GM21390 (cell line): ENCODE data around the gene PEX5L.

ENCODE experiments used
- ATAC-seq: cut with Tn5 transposase; IDR thresholded peaks from one replicate; pipeline ENCODE4 v1.9.1; 2021; ENCODE audit not compliant: unreplicated experiment

PEX5L gene

GRCh38 chr3:179902061-179902460 lies 134.7 kb downstream of the PEX5L start:
- ATAC-seq = no peak

- ATAC-seq = peak; percentile 92
Measured at GRCh38 chr3:179898024-179898423, 138.7 kb downstream of the PEX5L start.

GRCh38 chr3:179897231-179897630 lies 139.5 kb downstream of the PEX5L start:
- no peak for ATAC-seq

GRCh38 chr3:179896507-179896906 lies 140.2 kb downstream of the PEX5L start:
- ATAC-seq = no peak

GRCh38 chr3:179895330-179895729 lies 141.4 kb downstream of the PEX5L start:
- no peak for ATAC-seq

- ATAC-seq = no peak
Measured at GRCh38 chr3:179887295-179887943, 149.3 kb downstream of the PEX5L start.

- ATAC-seq = no peak
Measured at GRCh38 chr3:179885950-179886349, 150.8 kb downstream of the PEX5L start.

- no peak for ATAC-seq
Measured at GRCh38 chr3:179884136-179884535, 152.6 kb downstream of the PEX5L start.

GRCh38 chr3:179882292-179882691 lies 154.4 kb downstream of the PEX5L start:
- ATAC-seq = peak; percentile 67

GRCh38 chr3:179881791-179882190 lies 154.9 kb downstream of the PEX5L start:
- no peak for ATAC-seq

GRCh38 chr3:179880868-179881267 lies 155.9 kb downstream of the PEX5L start:
- no peak for ATAC-seq

GRCh38 chr3:179876440-179876839 lies 160.3 kb downstream of the PEX5L start:
- ATAC-seq = no peak

- ATAC-seq = no peak
Measured at GRCh38 chr3:179872842-179873241, 163.9 kb downstream of the PEX5L start.

GRCh38 chr3:179871782-179872181 lies 165.0 kb downstream of the PEX5L start:
- ATAC-seq = no peak

GRCh38 chr3:179868715-179869114 lies 168.0 kb downstream of the PEX5L start:
- no peak for ATAC-seq

- ATAC-seq = no peak
Measured at GRCh38 chr3:179867961-179868360, 168.8 kb downstream of the PEX5L start.

- no peak for ATAC-seq
Measured at GRCh38 chr3:179865861-179866505, 170.8 kb downstream of the PEX5L start.

- no peak for ATAC-seq
Measured at GRCh38 chr3:179861953-179862352, 174.8 kb downstream of the PEX5L start.

- ATAC-seq = no peak
Measured at GRCh38 chr3:179861292-179861691, 175.4 kb downstream of the PEX5L start.

- ATAC-seq = no peak
Measured at GRCh38 chr3:179860275-179861107, 176.2 kb downstream of the PEX5L start.

- peak; percentile 70 for ATAC-seq
Measured at GRCh38 chr3:179853176-179853575, 183.6 kb downstream of the PEX5L start.
